ENCODE results near the gene APOBEC3G. TPM values are rescaled to one million over a fixed set of nuclear protein-coding genes. Genes with fewer than 3 reads are reported as not detected.
A peak's percentile ranks its signal among the peaks of the same experiment; 100 is the strongest.
"Not testable (repeated sequence)": the region's sequence is repeated elsewhere in the genome, so short reads cannot be mapped to it uniquely, and the experiment has no call there.

The APOBEC3G gene
- total and polyA plus RNA-seq, 8 donors, result 0.45 to 19.6 (median 5.0) TPM; not detected in 1

DNA sequence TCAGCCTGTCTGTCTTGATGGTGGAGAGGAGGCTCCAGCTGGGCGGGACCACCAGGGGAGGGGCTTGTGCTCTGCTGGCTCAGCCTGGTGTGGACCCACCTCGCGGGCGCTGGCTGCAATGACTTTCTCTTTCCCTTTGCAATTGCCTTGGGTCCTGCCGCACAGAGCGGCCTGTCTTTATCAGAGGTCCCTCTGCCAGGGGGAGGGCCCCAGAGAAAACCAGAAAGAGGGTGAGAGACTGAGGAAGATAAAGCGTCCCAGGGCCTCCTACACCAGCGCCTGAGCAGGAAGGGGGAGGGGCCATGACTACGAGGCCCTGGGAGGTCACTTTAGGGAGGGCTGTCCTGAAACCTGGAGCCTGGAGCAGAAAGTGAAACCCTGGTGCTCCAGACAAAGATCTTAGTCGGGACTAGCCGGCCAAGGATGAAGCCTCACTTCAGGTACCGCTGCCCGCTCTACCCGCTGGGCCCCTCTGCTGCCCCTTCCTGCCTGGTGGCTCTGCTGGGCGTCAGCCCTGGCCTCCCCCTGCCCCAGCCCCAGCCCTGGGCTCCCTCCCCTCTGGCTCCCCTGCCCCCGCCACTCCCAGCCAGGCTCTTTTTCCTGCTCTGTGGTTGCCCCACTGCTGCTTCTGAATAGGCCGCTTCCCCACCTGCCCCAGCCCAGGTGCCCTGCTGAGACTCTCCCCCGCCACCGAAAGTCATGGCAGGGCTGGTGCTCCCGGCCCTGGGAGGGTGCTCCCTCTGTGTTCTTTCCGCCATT, 36.4 kb upstream of the APOBEC3G start, which contains the start of gene APOBEC3F:
APOBEC3F (plus strand) TSS at position 327 of the 759 bp plus-strand sequence; CDS start at position 424, 97 bp downstream.
- H3K27ac ChIP-seq, result peak within 1 kb of the TSS; percentile 70 to 94 (median 90)
- DNase-seq, result peak; percentile 71 to 77
- H3K36me3 ChIP-seq, result peaks cover 0 to 20% (median 14%) of the 10 kb centered on the region in 4 donors
- H3K4me1 ChIP-seq, result peaks cover 8 to 23% (median 16%) of the 10 kb centered on the region in 4 donors
- H3K27me3 ChIP-seq; H3K9me3 ChIP-seq; intact Hi-C loops (cut with DNase I; ENCODE audit: low total_unique reads): not testable (repeated sequence)
- H3K4me3 ChIP-seq, result peak within 1 kb of the TSS; percentile 59 to 75 (median 61)
- peak in 2 of 3 donors; percentile 61 to 67 for TF ChIP-seq POLR2AphosphoS5 (IDR thresholded peaks at IDR 0.05)
- WGBS, 5 donors, result 0 to 2% (median 1%) methylated on average over 15 to 21 of the region's 21 CpGs

DNA sequence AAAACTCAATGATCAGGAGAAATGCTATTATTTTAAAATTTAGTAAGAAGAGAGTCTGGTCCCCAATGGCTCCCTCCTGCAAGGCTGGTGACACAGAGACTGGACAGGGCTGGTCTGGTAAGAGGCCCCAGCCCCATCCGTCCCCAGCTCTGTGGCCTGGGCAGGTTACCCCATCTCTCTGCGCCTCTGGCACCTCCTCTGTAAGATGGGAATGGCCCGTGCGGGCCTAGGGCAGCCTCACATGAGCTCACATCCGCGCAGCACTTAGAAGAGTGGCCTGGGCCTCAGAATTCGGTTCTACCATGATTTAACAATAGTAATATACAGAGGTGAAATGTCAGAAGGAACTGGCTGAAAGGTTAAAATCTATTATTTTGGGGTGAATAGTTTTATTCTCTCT, 35.2 kb upstream of the APOBEC3G start:
- peak overlapping the region in 1 of 4 donors; percentile 63 for H3K4me3 ChIP-seq
- no peaks in the 10 kb centered on the region for H3K27me3 ChIP-seq
- no peak for TF ChIP-seq POLR2A (IDR thresholded peaks at IDR 0.05)
- no peak for TF ChIP-seq EP300 (IDR thresholded peaks at IDR 0.05)
- TF ChIP-seq, protein P1, sequence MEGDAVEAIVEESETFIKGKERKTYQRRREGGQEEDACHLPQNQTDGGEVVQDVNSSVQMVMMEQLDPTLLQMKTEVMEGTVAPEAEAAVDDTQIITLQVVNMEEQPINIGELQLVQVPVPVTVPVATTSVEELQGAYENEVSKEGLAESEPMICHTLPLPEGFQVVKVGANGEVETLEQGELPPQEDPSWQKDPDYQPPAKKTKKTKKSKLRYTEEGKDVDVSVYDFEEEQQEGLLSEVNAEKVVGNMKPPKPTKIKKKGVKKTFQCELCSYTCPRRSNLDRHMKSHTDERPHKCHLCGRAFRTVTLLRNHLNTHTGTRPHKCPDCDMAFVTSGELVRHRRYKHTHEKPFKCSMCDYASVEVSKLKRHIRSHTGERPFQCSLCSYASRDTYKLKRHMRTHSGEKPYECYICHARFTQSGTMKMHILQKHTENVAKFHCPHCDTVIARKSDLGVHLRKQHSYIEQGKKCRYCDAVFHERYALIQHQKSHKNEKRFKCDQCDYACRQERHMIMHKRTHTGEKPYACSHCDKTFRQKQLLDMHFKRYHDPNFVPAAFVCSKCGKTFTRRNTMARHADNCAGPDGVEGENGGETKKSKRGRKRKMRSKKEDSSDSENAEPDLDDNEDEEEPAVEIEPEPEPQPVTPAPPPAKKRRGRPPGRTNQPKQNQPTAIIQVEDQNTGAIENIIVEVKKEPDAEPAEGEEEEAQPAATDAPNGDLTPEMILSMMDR (IDR thresholded peaks at IDR 0.05), result no peak
- TF ChIP-seq POLR2AphosphoS5 (IDR thresholded peaks at IDR 0.05), result no peak
- no peaks in the 10 kb centered on the region for H3K9me3 ChIP-seq
- peak overlapping the region in 2 of 5 donors; percentile 90 to 91 for H3K27ac ChIP-seq
- peaks cover 0 to 26% (median 19%) of the 10 kb centered on the region in 4 donors for H3K36me3 ChIP-seq
- H3K4me1 ChIP-seq, result peaks cover 8 to 23% (median 16%) of the 10 kb centered on the region in 4 donors
- intact Hi-C loops (cut with DNase I; ENCODE audit: low total_unique reads), result no loop called here
- 90 to 98% (median 94%) methylated on average over 7 of the region's 7 CpGs for WGBS, 5 donors
- DNase-seq, result no peak

DNA sequence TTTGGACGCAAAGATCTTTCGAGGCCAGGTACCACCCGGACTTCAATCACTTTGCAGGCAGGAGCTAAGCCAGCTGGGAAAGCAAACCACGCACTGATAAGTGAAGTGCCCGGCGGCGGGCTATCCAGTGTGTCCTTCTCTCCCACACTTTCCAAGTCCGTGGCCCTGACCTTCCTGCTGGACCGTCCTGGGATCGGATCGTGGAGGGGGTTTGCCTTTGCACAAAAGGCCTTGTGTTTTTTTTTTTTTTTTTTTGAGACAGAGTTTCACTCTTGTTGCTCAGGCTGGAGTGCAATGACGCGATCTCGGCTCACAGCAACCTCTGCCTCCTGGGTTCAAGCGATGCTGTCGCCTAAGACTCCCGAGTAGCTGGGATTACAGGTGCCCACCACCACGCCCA, 34.0 kb upstream of the APOBEC3G start:
- H3K4me1 ChIP-seq, result peaks cover 8 to 23% (median 16%) of the 10 kb centered on the region in 4 donors
- H3K27ac ChIP-seq; H3K9me3 ChIP-seq; intact Hi-C loops (cut with DNase I; ENCODE audit: low total_unique reads); H3K27me3 ChIP-seq; H3K4me3 ChIP-seq; DNase-seq: not testable (repeated sequence)
- WGBS, 5 donors, result 82 to 96% (median 91%) methylated on average over 13 to 18 of the region's 18 CpGs
- H3K36me3 ChIP-seq, result peaks cover 0 to 26% (median 19%) of the 10 kb centered on the region in 4 donors

DNA sequence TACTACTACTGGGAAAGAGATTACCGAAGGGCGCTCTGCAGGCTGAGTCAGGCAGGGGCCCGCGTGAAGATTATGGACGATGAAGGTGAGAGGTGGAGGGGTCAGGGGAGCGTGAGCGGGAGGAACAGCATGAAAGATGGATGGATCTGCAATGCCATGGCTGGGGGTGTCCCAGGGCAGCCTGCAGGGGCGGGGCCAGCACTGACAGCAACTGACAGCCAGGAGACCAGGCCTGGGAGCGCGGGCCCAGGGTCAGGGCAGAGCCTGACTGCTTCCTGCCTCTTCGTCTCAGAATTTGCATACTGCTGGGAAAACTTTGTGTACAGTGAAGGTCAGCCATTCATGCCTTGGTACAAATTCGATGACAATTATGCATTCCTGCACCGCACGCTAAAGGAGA, 31.9 kb upstream of the APOBEC3G start:
- Histone ChIP-seq H3K4me1 (peaks cover 8 to 15% (median 13%) of the 10 kb centered on the region in 4 donors), H3K36me3 (peaks cover 0 to 26% (median 19%) of the 10 kb centered on the region in 4 donors)
- intact Hi-C loops (cut with DNase I; ENCODE audit: low total_unique reads); H3K27me3 ChIP-seq; H3K9me3 ChIP-seq; DNase-seq; H3K4me3 ChIP-seq; H3K27ac ChIP-seq: not testable (repeated sequence)
- 75 to 87% (median 82%) methylated on average over 12 to 14 of the region's 14 CpGs for WGBS, 5 donors

DNA sequence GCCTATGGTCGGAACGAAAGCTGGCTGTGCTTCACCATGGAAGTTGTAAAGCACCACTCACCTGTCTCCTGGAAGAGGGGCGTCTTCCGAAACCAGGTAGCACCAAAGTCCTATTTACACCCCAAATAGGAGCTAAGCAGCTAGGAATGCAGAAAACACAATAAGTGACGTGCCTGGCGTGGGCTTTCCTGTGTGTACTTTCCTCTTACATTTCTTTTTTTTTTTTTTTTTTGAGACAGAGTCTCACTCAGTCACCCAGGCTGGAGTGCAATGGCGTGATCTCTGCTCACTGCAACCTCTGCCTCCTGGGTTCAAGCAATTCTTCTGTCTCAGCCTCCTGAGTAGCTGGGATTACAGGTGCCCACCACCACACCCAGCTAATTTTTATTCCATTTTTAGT, 27.6 kb upstream of the APOBEC3G start:
- peaks cover 0 to 16% (median 10%) of the 10 kb centered on the region in 4 donors for H3K36me3 ChIP-seq
- H3K27me3 ChIP-seq; H3K9me3 ChIP-seq; intact Hi-C loops (cut with DNase I; ENCODE audit: low total_unique reads); DNase-seq; H3K4me1 ChIP-seq; H3K27ac ChIP-seq; H3K4me3 ChIP-seq: not testable (repeated sequence)
- 47 to 64% (median 56%) methylated on average over 7 of the region's 7 CpGs for WGBS, 5 donors

DNA sequence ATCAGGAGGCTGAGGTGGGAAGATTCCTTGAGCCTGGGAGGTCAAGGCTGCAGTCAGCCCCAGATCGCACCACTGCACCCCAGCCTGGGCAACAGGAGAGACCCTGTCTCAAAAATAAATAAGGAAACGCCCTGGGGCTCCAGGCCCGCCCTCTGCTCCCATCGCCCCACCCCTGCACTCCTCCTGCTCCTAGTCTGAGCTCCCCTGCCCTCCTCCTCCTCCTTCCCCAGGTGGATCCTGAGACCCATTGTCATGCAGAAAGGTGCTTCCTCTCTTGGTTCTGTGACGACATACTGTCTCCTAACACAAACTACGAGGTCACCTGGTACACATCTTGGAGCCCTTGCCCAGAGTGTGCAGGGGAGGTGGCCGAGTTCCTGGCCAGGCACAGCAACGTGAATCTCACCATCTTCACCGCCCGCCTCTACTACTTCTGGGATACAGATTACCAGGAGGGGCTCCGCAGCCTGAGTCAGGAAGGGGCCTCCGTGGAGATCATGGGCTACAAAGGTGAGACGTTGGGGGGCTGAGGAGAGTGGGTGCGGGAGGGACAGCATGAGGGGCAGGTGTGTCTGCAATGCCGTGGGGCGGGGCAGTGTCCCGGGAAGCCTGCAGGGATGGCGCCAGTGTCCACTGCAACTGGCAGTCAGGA, 25.1 kb upstream of the APOBEC3G start:
- 70 to 84% (median 79%) methylated on average over 11 to 16 of the region's 18 CpGs for WGBS, 5 donors
- DNase-seq; intact Hi-C loops (cut with DNase I; ENCODE audit: low total_unique reads); H3K4me3 ChIP-seq; H3K36me3 ChIP-seq; H3K4me1 ChIP-seq; H3K27ac ChIP-seq; H3K9me3 ChIP-seq; H3K27me3 ChIP-seq: not testable (repeated sequence)
